ENCODE data around the gene C2orf76.
A peak's percentile ranks its signal among the peaks of the same experiment; 100 is the strongest.

The C2orf76 gene

GRCh38 chr2:119263025-119263424 lies 103.6 kb downstream of the C2orf76 start:
- DNase-seq (ENCODE audit: low spot score), result no peak

GRCh38 chr2:119261493-119262225 lies 105.0 kb downstream of the C2orf76 start:
- no peak for DNase-seq (ENCODE audit: low spot score)

DNA sequence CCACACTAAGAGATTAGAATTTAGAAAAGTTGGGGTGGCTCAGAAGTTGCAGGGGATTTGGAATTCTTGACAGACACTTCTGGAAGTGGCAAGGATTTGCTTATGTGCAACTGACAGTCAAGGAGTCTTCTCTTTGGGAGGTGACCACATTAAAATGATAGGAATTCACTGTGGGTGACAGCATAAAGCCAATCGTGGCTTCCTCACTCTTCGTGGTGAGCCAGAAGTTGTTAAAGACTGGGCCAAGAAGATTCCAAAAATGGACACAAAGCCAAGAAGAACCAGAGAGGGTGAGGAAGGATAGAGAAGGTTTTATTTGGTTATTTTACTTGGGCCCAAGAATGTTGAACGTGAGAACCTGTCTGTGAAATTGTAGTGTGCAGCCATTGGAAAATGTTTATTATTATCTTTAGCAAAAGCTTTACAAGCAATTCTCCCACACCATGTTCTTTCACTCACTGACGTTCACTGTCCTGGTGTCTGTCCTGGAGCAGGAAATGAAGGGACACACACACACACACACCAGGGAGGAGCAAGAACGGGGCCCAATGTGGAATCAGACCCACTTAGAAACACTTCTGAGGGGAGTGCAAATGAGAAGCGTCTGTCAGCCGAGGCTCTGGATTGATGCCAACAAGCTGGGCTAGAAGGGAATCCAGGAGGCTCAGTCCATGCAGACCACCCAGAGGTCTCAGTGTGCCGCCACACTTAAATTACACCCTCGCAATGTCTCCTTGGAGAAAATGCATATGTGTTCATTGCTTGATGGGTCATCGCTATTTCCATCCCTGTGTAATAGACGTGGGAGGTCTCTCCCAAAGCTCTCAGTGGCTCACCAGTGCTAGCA lies 105.8 kb downstream of the C2orf76 start:
- DNase-seq (ENCODE audit: low spot score), result no peak

- DNase-seq (ENCODE audit: low spot score), result peak; percentile 49
These were observed 107.3 kb downstream of the C2orf76 start for GRCh38 chr2:119259296-119259860.

GRCh38 chr2:119257198-119257597 lies 109.4 kb downstream of the C2orf76 start:
- no peak for DNase-seq (ENCODE audit: low spot score)

DNA sequence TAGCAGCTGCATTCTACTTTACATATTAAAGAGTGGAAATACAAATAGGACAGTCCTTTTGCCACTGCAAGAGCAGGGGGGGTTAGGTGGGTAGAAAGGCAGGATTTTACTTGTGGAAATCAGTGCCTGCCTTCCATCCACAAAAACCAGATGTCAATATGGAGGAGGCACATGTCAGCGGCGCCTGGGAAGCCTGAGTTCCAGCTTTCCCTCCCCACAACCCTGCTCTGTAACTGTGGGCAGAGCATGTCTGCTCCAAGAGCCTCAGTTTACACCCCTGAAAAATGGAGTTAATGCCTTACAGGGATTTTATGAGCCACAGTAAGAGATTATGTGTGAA lies 110.1 kb downstream of the C2orf76 start:
- DNase-seq (ENCODE audit: low spot score), result no peak

DNA sequence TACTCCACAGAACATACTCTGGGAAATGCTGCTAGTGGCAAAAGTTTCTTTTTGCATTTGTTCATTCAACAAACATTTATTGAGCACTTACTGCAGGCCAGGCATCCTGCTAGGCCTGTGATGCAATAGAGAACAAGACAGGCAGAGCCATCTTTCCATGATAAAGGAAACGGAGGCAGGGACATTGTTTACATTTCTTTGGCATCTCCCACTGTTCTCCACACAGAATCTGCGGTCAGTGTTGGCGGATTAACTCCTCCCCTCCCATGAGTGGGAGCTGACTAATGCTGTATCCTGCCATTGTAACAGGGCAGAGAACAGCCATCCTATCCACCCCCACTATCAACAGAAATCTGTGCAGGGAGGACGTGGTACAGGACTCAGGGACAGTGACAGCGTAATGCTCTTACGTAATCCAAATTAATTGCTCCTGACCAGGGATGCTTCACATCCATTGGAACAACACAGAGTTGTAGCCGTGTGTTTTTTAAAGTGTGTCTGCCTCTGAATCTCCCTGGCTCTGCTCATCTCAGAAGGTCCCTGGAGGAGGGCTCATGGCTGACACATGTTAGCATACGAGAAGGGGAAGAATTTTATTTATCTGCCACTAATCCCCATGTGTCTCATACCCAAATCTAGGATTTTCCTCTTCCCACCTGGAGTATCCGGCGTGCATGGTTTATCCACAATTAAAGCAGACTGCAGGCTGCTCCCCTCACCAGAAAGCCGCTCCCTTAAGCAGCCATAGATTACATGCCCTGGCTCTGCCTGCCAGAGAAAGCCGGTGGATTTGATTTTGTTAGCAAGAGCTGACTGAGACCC lies 110.7 kb downstream of the C2orf76 start:
- DNase-seq (ENCODE audit: low spot score), result peak; percentile 44

DNA sequence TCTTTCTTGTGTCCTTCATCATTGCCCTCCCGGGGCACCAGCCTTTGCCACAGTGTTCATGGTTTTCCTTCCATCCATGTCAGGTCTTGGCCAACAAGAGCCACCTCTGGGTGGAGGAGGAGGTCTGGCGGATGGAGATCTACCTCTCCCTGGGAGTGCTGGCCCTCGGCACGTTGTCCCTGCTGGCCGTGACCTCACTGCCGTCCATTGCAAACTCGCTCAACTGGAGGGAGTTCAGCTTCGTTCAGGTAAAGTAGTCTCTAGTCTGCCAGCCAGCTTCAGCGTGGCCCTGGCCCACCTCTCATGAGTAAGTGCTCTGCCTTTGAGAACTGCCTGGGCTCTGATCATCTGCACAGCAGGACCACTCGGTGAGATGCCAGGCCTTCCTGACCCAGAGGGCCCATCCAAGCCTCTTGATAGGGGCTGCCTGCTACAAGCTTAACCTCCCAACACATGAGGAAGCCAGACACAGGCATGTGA lies 112.0 kb downstream of the C2orf76 start:
- no peak for DNase-seq (ENCODE audit: low spot score)

GRCh38 chr2:119253760-119254600 lies 112.7 kb downstream of the C2orf76 start:
- DNase-seq (ENCODE audit: low spot score), result no peak

- no peak for DNase-seq (ENCODE audit: low spot score)
These were observed 113.4 kb downstream of the C2orf76 start for GRCh38 chr2:119253114-119253702.

All from iPS-NIHi11 (cell line).